HepG2 (cell line): ENCODE data around the gene SDC1. TPM values are rescaled to one million over a fixed set of nuclear protein-coding genes. Genes with fewer than 3 reads are reported as not detected.

Experiments
- MAF1 ChIP-seq: sonication (generic); formaldehyde crosslinking; IDR thresholded peaks from 2 replicates; pipeline ENCODE4 v1.5.0; 2020; ENCODE audit warnings: missing genetic modification reagents, borderline replicate concordance
- MIER3 ChIP-seq: IDR thresholded peaks from 2 replicates; pipeline ENCODE4 v1.6.1; 2016; ENCODE audit warnings: missing compliant biosample characterization, borderline replicate concordance
- ZNF3 ChIP-seq: IDR thresholded peaks from 2 replicates; pipeline ENCODE4 v1.7.0; 2017; ENCODE audit warnings: inconsistent platforms
- polyA plus RNA-seq, 8 experiments: library from polyadenylated mRNA; depleted of rRNA in 3 of 8; stranded (reverse) in 7 of 8; unstranded in 1 of 8; fragments of >200 nt; fragmentation: Illumina TruSeq in 4 of 8; extraction: Trizol in 4 of 8; gene quantifications; 2 replicates each; pipeline versions ENCODE4 v1.2.1 to v1.2.3, GENCODE V29; 2011 to 2016; ENCODE audit warnings: low read depth in 4 of 8, missing spikeins in 1 of 8, mixed read lengths in 1 of 8; ENCODE audit not compliant: insufficient read depth in 1 of 8
- total RNA-seq, 5 experiments: library from RNA; depleted of rRNA; stranded (reverse); fragments of >200 nt; fragmentation: Illumina TruSeq; extraction: Trizol; gene quantifications; 2 replicates each; pipeline ENCODE4 v1.2.3, GENCODE V29; 2016; ENCODE audit warnings: low read depth in 1 of 5
- TF ChIP-seq, protein P1 (sequence below): sonication (generic); formaldehyde crosslinking; IDR thresholded peaks from 2 replicates; pipeline ENCODE4 v1.5.0; 2020; ENCODE audit warnings: mild to moderate bottlenecking, missing genetic modification reagents, borderline replicate concordance
- TF ChIP-seq, protein P2 (sequence below): fragments of 450-650 bp; IDR thresholded peaks from 2 replicates; pipeline ENCODE4 v1.6.1; 2017; ENCODE audit warnings: mild to moderate bottlenecking
- TF ChIP-seq, protein P3 (sequence below): sonication (generic); formaldehyde crosslinking; conservative IDR thresholded peaks from 2 replicates; pipeline ENCODE4 v1.4.0; 2020; ENCODE audit warnings: missing genetic modification reagents

SDC1 gene
- total and polyA plus RNA-seq, 2 of the 13 experiments (the other 11 are each of a cell fraction or from before 2014, with no cell fraction given), result 108 to 119 TPM

DNA sequence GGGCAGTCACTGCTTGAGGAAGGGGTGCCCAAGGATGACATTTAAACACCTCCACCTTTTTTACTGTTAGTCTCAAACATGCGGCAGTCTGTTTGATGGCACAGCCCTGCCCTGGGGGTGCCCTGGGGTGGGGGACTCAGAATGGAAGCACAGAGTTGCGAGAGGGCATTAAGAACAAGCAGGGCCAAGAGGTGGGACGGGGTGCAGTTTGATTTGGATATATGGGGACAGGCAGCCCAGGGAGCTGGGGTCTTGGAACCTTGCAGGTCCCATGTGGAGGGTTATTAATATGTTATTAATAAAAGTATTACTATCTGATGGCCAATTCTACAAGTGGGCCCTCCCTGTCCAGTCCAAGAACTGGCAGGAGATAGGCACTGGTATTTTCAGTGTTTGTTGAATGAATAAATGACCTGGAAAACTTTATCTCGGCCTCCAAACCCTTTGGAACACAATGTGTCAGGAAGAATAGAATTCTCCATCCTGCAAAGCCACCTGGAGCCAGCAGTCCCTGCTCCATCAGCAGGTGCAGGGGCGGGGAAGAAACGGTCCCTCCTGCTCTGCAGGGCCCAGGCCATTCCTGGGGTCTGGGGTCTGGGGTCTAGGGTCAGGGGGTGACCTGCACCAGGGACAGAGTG is 25.2 kb downstream of the SDC1 start (continued):
- TF ChIP-seq, protein P1, sequence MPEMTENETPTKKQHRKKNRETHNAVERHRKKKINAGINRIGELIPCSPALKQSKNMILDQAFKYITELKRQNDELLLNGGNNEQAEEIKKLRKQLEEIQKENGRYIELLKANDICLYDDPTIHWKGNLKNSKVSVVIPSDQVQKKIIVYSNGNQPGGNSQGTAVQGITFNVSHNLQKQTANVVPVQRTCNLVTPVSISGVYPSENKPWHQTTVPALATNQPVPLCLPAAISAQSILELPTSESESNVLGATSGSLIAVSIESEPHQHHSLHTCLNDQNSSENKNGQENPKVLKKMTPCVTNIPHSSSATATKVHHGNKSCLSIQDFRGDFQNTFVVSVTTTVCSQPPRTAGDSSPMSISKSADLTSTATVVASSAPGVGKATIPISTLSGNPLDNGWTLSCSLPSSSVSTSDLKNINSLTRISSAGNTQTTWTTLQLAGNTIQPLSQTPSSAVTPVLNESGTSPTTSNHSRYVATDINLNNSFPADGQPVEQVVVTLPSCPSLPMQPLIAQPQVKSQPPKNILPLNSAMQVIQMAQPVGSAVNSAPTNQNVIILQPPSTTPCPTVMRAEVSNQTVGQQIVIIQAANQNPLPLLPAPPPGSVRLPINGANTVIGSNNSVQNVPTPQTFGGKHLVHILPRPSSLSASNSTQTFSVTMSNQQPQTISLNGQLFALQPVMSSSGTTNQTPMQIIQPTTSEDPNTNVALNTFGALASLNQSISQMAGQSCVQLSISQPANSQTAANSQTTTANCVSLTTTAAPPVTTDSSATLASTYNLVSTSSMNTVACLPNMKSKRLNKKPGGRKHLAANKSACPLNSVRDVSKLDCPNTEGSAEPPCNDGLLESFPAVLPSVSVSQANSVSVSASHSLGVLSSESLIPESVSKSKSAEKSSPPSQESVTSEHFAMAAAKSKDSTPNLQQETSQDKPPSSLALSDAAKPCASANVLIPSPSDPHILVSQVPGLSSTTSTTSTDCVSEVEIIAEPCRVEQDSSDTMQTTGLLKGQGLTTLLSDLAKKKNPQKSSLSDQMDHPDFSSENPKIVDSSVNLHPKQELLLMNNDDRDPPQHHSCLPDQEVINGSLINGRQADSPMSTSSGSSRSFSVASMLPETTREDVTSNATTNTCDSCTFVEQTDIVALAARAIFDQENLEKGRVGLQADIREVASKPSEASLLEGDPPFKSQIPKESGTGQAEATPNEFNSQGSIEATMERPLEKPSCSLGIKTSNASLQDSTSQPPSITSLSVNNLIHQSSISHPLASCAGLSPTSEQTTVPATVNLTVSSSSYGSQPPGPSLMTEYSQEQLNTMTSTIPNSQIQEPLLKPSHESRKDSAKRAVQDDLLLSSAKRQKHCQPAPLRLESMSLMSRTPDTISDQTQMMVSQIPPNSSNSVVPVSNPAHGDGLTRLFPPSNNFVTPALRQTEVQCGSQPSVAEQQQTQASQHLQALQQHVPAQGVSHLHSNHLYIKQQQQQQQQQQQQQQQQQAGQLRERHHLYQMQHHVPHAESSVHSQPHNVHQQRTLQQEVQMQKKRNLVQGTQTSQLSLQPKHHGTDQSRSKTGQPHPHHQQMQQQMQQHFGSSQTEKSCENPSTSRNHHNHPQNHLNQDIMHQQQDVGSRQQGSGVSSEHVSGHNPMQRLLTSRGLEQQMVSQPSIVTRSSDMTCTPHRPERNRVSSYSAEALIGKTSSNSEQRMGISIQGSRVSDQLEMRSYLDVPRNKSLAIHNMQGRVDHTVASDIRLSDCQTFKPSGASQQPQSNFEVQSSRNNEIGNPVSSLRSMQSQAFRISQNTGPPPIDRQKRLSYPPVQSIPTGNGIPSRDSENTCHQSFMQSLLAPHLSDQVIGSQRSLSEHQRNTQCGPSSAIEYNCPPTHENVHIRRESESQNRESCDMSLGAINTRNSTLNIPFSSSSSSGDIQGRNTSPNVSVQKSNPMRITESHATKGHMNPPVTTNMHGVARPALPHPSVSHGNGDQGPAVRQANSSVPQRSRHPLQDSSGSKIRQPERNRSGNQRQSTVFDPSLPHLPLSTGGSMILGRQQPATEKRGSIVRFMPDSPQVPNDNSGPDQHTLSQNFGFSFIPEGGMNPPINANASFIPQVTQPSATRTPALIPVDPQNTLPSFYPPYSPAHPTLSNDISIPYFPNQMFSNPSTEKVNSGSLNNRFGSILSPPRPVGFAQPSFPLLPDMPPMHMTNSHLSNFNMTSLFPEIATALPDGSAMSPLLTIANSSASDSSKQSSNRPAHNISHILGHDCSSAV (CRISPR knock-in tag), result no peak
- no peak for TF ChIP-seq MIER3 (CRISPR knock-in tag)
- TF ChIP-seq, protein P2, sequence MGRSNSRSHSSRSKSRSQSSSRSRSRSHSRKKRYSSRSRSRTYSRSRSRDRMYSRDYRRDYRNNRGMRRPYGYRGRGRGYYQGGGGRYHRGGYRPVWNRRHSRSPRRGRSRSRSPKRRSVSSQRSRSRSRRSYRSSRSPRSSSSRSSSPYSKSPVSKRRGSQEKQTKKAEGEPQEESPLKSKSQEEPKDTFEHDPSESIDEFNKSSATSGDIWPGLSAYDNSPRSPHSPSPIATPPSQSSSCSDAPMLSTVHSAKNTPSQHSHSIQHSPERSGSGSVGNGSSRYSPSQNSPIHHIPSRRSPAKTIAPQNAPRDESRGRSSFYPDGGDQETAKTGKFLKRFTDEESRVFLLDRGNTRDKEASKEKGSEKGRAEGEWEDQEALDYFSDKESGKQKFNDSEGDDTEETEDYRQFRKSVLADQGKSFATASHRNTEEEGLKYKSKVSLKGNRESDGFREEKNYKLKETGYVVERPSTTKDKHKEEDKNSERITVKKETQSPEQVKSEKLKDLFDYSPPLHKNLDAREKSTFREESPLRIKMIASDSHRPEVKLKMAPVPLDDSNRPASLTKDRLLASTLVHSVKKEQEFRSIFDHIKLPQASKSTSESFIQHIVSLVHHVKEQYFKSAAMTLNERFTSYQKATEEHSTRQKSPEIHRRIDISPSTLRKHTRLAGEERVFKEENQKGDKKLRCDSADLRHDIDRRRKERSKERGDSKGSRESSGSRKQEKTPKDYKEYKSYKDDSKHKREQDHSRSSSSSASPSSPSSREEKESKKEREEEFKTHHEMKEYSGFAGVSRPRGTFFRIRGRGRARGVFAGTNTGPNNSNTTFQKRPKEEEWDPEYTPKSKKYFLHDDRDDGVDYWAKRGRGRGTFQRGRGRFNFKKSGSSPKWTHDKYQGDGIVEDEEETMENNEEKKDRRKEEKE, result no peak
- TF ChIP-seq, protein P3, sequence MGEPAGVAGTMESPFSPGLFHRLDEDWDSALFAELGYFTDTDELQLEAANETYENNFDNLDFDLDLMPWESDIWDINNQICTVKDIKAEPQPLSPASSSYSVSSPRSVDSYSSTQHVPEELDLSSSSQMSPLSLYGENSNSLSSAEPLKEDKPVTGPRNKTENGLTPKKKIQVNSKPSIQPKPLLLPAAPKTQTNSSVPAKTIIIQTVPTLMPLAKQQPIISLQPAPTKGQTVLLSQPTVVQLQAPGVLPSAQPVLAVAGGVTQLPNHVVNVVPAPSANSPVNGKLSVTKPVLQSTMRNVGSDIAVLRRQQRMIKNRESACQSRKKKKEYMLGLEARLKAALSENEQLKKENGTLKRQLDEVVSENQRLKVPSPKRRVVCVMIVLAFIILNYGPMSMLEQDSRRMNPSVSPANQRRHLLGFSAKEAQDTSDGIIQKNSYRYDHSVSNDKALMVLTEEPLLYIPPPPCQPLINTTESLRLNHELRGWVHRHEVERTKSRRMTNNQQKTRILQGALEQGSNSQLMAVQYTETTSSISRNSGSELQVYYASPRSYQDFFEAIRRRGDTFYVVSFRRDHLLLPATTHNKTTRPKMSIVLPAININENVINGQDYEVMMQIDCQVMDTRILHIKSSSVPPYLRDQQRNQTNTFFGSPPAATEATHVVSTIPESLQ (CRISPR knock-in tag), result no peak
- TF ChIP-seq ZNF3, result peak; percentile 90
- TF ChIP-seq MAF1 (CRISPR knock-in tag), result no peak
